Measurements from ENCODE around the gene CFDP1. TPM values are rescaled to one million over a fixed set of nuclear protein-coding genes. Genes with fewer than 3 reads are reported as not detected.
A peak's percentile ranks its signal among the peaks of the same experiment; 100 is the strongest.

CFDP1 gene
- total and polyA plus RNA-seq, 2 of the 13 experiments (the other 11 are each of a cell fraction or from before 2014, with no cell fraction given): 78.6 to 153 TPM

DNA sequence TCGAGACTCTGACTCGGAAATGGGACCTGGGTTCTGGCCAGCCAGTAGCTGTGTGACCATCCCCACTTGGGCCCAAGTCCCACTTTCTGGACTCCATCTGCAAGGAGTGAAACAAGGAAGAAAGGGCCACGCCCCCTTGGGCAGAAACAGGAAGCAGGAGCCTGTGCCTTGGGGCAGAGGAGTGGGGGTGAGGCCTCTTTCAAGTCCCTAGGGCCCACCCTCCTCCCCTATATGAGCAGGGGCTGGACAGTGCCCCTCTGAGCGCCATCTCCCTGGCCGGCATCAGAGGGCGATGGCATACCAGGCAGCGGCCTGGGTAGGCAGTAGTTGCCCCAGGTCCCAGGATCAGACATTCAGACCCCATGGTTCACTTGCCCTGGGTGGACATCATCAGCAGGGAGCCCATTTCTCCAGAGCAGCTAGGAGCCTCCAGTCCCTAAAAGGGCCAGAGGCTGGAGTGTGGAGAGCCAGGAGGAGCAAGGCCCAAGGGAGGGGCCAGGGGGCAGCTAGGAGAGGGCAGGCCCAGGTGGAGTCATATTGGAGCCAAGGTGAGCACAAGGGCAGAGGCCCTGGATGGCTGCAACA lies 189.0 kb downstream of the CFDP1 start:
- ChIA-PET CTCF (ENCODE audit: low intra/inter-chr PET ratio, low total read pairs) (no interaction called here), POLR2A (interaction anchor here (1.0 to 14.7 kb wide), 18 partner anchors 8 to 220 kb away, joined by 3 to 312 read pairs (median 6); partner anchors contain the start of genes CFDP1 and TMEM170A)
- DNase-seq (ENCODE audit: low spot score) (no peak), FAIRE-seq (no peak), ATAC-seq (peak; percentile 7)
- no peaks in the 10 kb centered on the region for H3K27me3 ChIP-seq (ENCODE audit: control insufficient read depth in 1 of 2, insufficient read depth in 2 of 2, low read length in 2 of 2)
- peak overlapping the region in 2 of 3 experiments; percentile 25 to 55; a peak in 3 of 6 replicates for H3K4me3 ChIP-seq (replicated peaks in 1 of 3; ENCODE audit: insufficient read depth in 1 of 3, low read depth in 2 of 3, low read length in 3 of 3)
- peaks cover 84% of the 10 kb centered on the region for H3K79me2 ChIP-seq (ENCODE audit: insufficient read depth, low read length)
- peak overlapping the region; percentile 97 for H3K27ac ChIP-seq (ENCODE audit: extremely low read length, insufficient read depth, low read length)
- in situ Hi-C loops (cut with HindIII; ENCODE audit: extremely low pct_ligation_motif_present, low pct_unique_long_range_greater_than_20kb) (no loop called here), intact Hi-C loops (cut with micrococcal nuclease; ENCODE audit: unreplicated experiment) (loop anchor here (2.0 kb wide), 1 partner anchor 20 kb away; no protein-coding TSS in a partner anchor)
- no peaks in the 10 kb centered on the region for H3K9me3 ChIP-seq (ENCODE audit: low read length)
- H4K20me1 ChIP-seq (ENCODE audit: insufficient read depth, low read length): peaks cover 10% of the 10 kb centered on the region; the same call in 1 of the 2 replicates
- WGBS (ENCODE audit: low lambda C conversion rate): 94% methylated on average over 3 of the region's 7 CpGs
- H3K4me1 ChIP-seq (ENCODE audit: insufficient read depth, low read length): peaks cover 86% of the 10 kb centered on the region
- H3K36me3 ChIP-seq (replicated peaks in 1 of 2; ENCODE audit: control insufficient read depth in 1 of 2, insufficient read depth in 2 of 2, low read length in 2 of 2): peaks cover 24 to 32% of the 10 kb centered on the region in 2 experiments
- peak overlapping the region; percentile 84 for H3K4me2 ChIP-seq (ENCODE audit: low read depth, low read length)
- peak overlapping the region; percentile 99 for H3K9ac ChIP-seq (ENCODE audit: insufficient read depth, low read depth, low read length)
- H2AFZ ChIP-seq (ENCODE audit: low read length): no peak overlapping the region
- no TSS peak for BruUV-seq (replicated peaks)
- TF ChIP-seq GTF3A (CRISPR knock-in tag; conservative IDR thresholded peaks at IDR 0.05): no peak
- peak; percentile 26 for TF ChIP-seq ZNF772 (CRISPR knock-in tag; IDR thresholded peaks at IDR 0.05)
- TF ChIP-seq KMT2A (CRISPR knock-in tag; IDR thresholded peaks at IDR 0.05): 0 out of 2 replicates have a peak, but pooled peaks have one; percentile 31
- TF ChIP-seq CENPT (CRISPR knock-in tag; IDR thresholded peaks at IDR 0.05; ENCODE audit: low read depth): no peak
- TF ChIP-seq ZC3H4 (CRISPR knock-in tag; IDR thresholded peaks at IDR 0.05; ENCODE audit: borderline replicate concordance): peak; percentile 24; the same call in 1 of the 2 replicates
- no peak for TF ChIP-seq RBAK (CRISPR knock-in tag; IDR thresholded peaks at IDR 0.05)
- TF ChIP-seq CHD2 (IDR thresholded peaks at IDR 0.05; ENCODE audit: low read depth, low read length): no peak
- TF ChIP-seq, protein P1, sequence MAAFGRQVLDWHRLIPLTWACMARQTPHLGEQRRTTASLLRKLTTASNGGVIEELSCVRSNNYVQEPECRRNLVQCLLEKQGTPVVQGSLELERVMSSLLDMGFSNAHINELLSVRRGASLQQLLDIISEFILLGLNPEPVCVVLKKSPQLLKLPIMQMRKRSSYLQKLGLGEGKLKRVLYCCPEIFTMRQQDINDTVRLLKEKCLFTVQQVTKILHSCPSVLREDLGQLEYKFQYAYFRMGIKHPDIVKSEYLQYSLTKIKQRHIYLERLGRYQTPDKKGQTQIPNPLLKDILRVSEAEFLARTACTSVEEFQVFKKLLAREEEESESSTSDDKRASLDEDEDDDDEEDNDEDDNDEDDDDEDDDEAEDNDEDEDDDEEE (CRISPR knock-in tag; IDR thresholded peaks at IDR 0.05): 0 out of 2 replicates have a peak, but pooled peaks have one; percentile 5
- no peak for TF ChIP-seq ATM (IDR thresholded peaks at IDR 0.05; ENCODE audit: borderline replicate concordance)
- TF ChIP-seq, protein P2, sequence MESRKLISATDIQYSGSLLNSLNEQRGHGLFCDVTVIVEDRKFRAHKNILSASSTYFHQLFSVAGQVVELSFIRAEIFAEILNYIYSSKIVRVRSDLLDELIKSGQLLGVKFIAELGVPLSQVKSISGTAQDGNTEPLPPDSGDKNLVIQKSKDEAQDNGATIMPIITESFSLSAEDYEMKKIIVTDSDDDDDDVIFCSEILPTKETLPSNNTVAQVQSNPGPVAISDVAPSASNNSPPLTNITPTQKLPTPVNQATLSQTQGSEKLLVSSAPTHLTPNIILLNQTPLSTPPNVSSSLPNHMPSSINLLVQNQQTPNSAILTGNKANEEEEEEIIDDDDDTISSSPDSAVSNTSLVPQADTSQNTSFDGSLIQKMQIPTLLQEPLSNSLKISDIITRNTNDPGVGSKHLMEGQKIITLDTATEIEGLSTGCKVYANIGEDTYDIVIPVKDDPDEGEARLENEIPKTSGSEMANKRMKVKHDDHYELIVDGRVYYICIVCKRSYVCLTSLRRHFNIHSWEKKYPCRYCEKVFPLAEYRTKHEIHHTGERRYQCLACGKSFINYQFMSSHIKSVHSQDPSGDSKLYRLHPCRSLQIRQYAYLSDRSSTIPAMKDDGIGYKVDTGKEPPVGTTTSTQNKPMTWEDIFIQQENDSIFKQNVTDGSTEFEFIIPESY (CRISPR knock-in tag; IDR thresholded peaks at IDR 0.05): peak; percentile 80
- TF ChIP-seq SRSF1 (optimal IDR thresholded peaks at IDR 0.05; ENCODE audit: low read depth, low read length): no peak
- TF ChIP-seq KDM1A (CRISPR knock-in tag; IDR thresholded peaks at IDR 0.05): peak; percentile 48; the same call in 1 of the 2 replicates
- TF ChIP-seq HNRNPL (IDR thresholded peaks at IDR 0.05; ENCODE audit: low read depth, low read length): peak; percentile 69; the same call in 1 of the 2 replicates
- TF ChIP-seq ELF1 (CRISPR knock-in tag; IDR thresholded peaks at IDR 0.05): peak; percentile 37; the same call in 1 of the 2 replicates
- TF ChIP-seq U2AF1 (optimal IDR thresholded peaks at IDR 0.05; ENCODE audit: low read depth, low read length): no peak
- TF ChIP-seq ZNF782 (CRISPR knock-in tag; IDR thresholded peaks at IDR 0.05; ENCODE audit: borderline replicate concordance): no peak
- TF ChIP-seq, protein P3, sequence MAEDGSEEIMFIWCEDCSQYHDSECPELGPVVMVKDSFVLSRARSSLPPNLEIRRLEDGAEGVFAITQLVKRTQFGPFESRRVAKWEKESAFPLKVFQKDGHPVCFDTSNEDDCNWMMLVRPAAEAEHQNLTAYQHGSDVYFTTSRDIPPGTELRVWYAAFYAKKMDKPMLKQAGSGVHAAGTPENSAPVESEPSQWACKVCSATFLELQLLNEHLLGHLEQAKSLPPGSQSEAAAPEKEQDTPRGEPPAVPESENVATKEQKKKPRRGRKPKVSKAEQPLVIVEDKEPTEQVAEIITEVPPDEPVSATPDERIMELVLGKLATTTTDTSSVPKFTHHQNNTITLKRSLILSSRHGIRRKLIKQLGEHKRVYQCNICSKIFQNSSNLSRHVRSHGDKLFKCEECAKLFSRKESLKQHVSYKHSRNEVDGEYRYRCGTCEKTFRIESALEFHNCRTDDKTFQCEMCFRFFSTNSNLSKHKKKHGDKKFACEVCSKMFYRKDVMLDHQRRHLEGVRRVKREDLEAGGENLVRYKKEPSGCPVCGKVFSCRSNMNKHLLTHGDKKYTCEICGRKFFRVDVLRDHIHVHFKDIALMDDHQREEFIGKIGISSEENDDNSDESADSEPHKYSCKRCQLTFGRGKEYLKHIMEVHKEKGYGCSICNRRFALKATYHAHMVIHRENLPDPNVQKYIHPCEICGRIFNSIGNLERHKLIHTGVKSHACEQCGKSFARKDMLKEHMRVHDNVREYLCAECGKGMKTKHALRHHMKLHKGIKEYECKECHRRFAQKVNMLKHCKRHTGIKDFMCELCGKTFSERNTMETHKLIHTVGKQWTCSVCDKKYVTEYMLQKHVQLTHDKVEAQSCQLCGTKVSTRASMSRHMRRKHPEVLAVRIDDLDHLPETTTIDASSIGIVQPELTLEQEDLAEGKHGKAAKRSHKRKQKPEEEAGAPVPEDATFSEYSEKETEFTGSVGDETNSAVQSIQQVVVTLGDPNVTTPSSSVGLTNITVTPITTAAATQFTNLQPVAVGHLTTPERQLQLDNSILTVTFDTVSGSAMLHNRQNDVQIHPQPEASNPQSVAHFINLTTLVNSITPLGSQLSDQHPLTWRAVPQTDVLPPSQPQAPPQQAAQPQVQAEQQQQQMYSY (CRISPR knock-in tag; IDR thresholded peaks at IDR 0.05): no peak
- TF ChIP-seq MTA1 (CRISPR knock-in tag; IDR thresholded peaks at IDR 0.05; ENCODE audit: borderline replicate concordance): no peak
- no peak for TF ChIP-seq ZNF703 (CRISPR knock-in tag; IDR thresholded peaks at IDR 0.05; ENCODE audit: borderline replicate concordance)

All from HepG2 (cell line).